Kidney tubule cell (primary cell): Measurements from ENCODE around the gene VPS35.
"Not testable (repeated sequence)": the region's sequence is repeated elsewhere in the genome, so short reads cannot be mapped to it uniquely, and the experiment has no call there.

Experiments
- DNase-seq: peaks from one replicate; pipeline ENCODE4 v3.0.0-alpha.2; 2018; ENCODE audit warnings: low spot score

VPS35 gene

DNA sequence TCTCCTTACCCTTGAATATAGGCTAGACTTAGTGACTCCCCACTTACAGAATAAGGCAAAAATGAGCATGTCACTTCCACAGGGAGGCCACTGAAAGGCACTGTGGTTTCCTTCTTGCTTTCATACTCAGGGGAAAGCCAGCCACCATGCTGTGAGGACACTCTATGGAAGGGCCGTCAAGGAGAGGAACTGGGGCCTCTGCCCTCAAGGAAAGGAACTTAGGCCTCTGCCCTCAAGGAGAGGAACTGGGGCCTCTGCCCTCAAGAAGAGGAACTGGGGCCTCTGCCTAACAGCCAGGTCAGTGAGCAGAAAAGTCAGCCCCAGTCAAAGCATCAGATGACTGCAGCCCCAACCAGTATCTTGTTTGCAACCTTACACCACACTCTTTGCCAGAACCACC is 30.1 kb downstream of the VPS35 start:
- DNase-seq, result no peak

DNA sequence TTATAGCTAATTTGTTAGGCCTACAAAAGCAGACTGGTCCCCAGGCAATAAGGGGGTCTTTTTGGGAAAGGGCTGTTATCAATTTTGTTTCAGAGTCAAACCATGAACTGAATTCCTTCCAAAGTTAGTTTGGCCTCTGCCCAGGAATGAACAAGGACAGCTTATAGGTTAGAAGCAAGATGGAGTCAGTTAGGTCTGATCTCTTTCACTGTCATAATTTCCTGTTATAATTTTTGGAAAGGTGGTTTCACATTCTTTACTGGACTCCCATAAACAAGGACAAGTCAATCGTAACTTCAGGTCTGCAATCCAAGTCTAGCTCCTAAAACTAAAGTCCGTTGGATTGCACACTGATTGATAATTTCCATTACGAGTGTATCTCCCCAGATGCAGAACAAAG is 37.7 kb downstream of the VPS35 start:
- DNase-seq, result no peak

DNA sequence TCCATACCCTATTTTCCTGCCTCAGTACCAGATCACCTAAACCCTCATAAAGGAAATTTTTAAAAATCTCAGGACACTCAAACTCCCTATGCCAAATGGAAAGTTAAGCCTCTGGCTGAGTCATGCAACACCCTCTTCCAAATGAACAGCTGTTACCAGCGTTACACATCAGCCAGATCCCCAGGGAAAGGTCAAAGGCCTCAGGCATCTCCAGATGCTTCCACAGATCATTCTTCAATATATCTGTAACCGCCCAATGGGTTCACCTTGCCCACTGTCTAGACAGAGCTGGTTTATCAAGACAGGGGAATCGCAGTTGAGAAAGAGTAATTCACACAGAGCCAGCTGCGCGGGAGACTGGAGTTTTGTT is 38.7 kb downstream of the VPS35 start:
- no peak for DNase-seq

DNA sequence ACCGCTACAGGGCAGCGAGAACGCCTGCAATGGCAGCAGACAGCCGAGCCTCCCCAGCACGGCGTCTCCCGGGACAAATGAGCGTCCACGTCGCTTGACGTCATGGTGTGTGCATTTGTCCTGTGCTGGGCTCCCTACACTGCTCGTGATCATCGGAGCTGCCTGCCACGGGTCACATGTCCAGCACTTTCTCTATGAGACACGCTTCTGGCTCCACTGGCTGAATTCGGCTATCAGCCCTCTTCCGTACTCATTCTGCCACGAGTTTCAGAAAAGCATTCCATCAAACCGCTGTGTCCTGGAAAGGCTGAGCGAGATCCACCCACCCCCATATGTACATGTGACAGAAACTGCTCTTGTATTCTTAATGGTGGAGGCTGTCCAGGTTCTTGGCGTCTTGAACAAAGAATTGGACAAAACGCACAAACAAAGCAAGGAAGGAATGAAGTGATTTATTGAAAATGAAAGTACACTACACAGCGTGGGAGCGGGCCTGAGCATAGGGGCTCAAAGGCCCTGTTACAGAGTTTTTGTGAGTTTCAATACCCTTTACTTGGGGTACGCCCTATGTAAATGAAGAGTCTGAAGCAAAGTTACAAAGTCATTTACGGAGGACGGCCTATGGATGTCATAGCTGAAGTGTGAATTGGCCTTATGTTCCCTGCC is 39.3 kb downstream of the VPS35 start:
- no peak for DNase-seq

DNA sequence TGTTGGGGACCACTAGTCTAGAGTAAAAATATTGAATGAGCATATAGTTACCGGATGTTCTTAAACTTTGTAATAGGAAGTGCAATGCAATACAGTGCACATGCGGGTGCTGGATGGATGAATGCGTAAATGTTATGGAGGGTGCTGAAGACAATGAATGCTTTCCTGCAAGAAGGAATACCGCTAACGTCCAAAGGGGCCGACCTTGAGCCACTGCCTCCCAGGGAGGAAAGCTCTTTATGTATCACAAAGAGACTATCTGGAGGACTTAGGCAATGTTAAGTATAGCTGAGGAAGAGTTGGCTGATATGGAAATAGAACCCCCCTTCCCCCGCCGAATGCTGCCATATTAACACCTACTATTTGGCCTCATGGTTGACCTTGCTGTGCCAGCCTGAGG is 40.3 kb downstream of the VPS35 start:
- no peak for DNase-seq

DNA sequence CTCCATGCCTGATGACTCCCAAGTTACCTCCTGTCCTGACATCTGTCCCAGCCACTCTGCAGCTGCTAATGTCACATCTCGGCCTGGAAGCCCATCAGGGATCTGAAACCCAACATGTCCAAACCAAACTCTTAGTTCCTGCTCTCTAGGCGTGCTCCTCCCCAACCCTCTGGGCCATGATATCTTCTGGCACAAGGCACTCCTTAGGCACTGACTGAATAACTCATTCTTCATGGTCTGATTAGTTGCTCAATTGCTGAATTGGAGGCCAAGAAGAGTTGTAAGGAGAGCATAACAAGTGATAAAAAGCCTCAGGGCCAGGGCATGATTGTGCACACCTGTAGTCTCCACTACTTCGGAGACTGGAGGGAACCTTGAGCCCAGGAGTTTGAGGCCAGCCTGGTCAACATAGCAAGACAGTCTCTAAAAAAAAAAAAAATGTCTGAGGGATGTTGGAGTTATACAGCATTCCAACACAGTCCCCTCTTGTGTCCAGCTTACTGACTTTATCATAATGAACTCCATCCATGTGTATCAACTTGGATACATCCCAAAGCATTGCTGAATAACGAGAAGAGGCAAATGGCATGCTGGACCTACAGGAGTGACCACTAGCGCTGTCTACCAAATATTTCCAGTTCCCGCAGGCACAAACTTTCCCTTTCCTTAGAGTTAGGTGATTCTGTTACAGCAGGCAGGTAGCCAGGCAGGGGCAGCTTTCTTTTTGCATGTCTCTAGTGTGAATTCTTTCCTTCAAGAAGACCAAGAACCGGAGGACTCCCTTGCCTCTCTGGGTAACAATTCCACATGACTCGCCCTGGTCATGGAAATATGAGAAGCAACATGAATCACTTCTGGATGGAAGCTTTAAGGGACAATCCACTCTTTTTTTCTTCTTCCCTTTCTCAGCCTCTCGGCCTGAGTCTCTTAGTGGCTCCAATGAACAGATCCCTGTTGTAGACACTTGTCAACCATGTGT is 49.7 kb downstream of the VPS35 start:
- DNase-seq, result peak; percentile 57

DNA sequence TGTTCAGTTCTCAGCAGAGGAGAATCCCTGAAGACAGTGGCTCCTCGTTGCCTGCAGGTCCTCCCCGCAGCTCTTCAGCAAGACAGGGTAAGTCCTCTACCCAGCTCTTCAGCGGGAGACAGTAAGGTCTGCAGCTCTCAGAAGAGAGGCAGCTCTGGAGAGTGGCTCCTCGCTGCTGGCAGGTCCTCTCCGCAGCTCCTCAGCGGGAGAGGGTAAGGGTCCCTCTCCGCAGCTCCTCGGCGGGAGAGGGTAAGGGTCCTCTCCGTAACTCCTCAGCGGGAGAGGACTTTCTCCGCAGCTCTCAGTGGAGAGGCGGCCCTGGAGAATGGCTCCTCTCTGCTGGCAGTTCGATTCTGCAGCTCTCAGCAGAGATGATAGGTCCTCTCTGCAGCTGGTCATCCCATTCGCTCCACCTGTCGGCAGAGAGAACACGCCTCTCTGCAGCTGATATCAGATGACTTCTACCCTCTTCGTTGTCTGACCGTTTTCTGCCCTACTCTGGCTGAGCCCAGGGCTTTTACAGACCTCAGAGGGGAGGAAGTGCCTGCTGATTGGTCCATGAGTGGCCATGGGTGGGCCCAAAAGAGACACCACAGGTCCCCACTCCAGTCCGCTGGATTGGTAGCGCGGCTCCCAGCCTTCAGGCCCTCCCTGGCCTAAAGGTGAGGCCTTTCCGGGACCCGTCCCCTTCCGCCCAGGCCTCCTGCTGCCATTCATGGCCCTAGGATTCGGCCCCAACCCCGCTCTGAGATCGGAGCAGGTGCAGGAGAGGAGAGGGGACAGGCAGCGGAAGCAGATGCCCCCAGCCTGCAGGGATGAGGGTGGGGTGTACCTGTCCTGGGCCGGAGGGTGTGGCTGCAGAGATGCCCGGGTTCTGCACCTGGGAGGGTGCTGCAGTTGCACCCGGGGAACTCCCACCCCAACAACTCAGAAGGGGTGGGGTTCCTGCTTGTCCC is 55.9 kb downstream of the VPS35 start:
- DNase-seq, result no peak

DNA sequence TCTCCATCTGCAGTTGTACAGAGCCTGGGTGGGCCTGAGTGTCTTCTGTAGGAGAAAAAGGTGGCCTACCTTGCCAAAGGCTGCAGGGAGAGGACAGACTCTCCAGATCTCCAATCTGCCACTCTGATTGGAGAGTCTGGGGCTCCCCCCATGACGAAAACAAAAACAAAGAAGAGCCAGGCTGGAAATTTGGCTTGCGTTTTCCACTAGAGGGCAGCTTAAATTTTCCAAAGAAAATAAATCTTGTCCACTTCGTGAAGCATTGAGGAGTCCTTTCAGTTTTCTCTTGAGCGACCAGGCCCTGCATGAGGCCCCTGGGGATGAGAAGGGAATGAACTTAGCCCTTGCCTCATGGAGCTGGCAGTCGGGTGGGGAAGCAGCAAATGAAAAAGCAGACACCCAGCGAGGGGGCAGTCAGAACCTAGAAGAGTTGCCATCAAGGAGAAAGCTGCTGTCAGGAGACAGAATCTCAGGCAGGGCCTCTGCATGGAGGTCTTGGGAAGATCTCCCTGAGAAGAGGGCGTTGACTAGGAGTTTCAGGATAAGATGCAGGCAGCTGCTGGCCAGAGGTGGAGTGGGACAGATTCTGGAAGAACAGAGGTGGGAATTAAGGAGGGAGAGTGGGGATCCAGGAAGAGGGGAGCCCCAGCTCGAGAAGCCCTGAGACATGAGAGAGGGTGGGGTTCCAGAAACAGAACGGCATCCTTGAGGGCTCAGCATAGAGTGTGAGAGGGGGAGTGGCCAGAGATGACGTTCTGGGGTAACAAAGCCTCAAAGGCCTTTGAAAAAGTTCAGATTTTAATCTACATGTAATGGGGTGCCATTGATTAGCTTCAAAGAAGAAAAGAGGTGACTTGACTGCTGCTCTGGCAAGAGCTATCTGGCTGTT is 59.4 kb downstream of the VPS35 start:
- DNase-seq, result peak; percentile 39

DNA sequence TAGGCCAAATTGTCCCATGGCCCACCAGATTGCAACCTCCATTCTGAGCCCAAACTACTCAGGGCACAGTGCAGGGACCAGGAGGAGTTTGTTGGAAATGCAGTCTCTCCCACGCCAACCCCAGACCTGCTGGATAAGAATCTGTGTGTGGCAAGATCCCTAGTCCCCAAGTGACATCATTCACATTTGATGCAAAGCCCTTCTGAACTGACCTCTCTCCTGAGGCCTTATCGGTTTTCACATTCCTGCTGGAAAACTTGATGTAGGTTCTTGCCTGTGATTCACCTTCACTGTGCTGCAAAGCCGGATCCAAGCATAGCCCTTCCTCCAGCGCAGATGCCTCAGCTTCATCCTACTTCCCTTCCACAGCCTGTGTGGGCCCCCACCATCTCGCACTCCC is 61.2 kb downstream of the VPS35 start:
- no peak for DNase-seq

DNA sequence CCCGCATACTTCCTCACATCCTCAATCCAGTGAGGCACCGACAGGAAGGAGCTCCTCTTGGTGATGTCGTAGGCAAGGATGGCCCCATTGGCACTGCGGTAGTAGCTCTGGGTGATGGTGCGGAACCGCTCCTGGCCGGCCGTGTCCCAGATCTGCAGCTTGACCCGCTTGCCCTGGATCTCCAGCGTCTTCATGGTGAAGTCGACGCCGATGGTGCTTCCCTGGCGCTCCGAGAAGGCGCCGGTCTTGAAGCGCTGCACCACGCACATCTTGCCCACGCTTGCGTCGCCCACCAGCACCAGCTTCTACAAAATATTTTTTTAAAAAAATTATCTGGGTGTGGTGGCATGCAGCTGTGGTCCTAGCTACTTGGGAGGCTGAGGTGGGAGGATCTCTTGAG is 62.3 kb downstream of the VPS35 start:
- not testable (repeated sequence) for DNase-seq

DNA sequence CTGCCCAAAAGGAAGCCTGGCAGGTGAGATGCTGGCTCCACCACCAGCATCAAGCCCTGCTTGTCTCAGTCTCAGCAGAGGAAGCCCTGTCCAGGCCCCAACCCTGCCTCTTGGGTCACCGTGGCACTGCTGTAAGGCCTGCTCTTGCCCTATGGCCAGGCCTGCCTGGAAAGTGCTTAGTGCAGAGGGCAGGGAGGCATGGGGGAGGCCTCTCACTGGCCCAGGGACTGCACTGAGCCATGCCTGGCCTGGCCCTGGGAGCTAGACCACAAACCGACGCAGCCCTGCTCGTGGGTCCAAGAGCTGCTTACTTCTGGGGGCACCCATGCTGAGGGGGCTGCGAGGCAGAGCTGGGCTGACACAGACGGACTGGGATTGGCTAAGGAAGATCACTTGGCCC is 64.1 kb downstream of the VPS35 start:
- not testable (repeated sequence) for DNase-seq

DNA sequence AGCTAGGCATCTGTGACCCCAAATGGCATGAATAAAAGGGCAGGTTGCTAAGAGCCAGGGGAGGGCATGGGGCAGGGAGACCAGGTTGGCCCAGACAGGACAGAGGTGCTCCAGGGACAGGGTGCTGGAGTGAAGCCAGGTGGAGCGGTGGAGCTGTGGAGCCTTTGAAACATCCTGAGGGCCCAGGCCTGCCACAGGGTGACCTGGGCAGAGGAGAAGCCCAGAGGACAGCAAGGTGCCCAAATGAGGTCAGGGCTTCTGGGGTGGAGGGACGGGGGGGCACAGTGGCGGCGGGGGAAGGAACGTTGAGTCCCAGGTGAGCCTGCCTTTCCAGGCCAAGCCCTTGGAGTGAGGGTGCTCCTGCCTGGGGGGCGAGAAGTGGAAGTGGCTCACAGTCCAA is 65.3 kb downstream of the VPS35 start:
- not testable (repeated sequence) for DNase-seq

DNA sequence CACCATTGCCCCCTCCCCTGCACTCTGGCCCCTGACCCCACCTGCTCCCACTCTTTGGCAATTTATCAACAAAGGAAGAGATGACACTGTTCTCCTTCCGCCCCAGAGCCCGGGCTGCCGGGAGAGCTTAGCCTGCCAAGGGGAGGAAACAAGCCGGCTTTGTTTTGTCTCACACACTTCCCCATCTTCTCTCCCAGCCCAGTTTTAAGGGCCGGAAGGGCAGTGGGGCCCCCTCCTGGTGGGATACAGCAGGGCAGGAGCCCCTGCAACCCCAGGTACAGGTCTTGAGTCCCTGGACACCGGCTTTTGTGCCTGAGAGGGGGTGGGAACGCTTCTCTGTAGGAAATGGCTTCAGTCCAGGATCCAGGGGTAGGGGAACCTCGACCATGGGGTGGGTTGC is 65.7 kb downstream of the VPS35 start:
- DNase-seq, result not testable (repeated sequence)

DNA sequence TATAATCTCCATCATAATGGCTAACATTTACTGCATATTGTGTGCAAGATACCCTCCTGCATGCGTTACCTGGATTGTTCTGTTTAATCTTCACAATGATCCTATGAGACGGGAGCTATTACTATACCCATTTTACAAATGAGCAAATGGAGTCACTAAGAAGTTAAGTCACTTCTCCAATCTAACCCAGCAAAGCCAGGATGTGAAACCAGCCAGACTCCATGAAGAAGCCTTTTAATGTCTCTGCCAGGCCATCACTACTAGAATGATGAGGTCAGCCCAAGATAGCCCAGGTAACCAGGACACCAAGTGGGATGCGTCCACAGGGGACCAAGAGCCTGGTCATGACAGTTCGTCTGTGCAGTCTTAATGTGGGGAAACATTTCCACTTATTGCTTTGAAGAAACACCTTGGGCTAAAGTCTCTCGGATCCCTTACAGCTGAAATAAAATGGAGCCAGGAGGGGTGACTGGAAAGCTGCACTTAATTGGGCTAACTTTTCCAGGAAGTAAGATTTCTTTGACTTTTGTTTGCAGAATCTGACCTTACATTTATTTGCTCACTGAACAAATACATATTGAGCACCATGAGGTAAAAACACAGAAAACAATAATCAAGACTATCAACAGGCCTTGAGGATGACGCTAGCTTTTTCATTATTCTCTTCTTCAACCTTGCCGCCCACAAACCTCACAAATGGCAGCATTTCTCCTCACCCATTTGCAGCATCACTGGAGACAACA is 66.9 kb downstream of the VPS35 start:
- DNase-seq, result no peak

DNA sequence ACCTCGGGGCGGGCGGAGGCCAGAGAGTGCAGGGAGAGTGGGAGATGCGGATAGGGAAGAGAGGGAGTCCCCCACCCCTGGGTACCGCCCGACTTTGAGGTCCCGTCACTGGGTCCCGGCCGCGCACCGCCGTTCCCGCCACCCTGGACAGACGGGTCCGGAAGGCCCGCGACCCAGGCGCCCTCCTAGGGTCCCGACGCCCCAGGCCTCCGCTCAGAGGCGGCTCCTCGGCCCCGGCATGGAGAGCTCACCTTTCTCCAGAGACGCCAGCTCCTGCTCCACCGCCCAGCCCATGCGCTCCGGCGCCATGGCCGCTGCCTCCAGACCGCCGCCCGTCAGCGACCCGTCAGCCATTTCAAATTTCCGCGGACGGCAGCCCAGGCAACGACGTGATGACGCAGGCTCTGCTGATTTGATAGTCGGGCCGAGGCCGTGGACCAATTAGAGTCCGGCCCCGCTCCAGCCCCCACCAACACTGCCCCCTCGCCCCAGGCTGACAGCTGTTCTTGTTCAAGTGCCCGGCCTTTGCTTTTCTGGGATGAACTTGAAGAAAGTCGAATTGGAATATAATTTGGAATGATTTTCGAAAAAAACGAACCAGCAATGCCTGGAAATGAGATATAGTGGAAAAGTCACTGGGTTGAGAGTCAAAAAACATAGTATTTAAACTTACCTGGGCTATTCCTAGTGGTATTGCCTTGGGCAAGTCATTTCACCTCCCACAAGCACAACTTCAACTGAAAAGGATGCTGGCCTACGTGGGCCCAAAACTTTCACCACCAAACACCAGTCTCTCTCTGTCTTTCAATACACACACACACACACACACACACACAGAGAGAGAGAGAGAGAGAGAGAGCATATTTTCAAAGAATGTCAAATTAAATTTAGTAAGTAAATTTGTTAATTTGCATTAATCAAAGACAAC is 67.7 kb downstream of the VPS35 start, which contains the start of gene SHCBP1:
Gene SHCBP1 (minus strand): TSS at position 374 of the 928 bp plus-strand sequence. CDS start 20 bp downstream, at position 354.
- peak; percentile 84 for DNase-seq

DNA sequence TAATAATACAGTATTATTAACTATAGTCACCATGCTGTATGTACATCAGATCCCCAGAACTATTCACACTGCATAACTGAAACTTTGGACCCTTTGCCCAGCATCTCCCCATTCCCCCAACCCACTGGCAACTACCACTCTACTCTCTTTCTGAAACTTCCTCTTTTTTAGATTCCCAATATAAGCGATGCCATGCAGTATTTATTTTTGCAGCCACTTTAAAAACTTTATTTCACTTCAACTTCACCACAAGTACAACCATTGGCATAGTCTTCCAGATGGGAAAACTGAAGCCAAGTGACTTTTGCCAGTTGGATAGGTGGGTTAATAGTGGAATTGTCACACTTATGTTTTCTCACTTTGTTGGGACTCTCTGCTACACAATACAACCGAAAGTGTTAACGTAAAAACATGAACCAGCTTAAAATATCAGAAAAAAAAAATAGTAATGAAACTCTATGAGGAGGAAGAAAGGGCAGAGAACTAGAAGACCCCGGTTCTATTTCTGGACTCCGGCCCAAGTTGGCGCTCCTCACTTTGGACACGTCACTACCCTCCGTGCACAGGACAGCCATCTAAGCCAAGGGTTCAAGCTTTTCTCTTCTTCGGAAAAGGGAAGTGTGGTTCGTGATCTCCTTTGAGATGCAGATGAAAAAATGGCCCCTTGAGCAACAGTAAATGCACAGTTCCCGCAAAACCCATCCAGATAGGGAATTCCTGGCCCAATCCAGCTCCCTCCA is 68.5 kb downstream of the VPS35 start:
- no peak for DNase-seq

DNA sequence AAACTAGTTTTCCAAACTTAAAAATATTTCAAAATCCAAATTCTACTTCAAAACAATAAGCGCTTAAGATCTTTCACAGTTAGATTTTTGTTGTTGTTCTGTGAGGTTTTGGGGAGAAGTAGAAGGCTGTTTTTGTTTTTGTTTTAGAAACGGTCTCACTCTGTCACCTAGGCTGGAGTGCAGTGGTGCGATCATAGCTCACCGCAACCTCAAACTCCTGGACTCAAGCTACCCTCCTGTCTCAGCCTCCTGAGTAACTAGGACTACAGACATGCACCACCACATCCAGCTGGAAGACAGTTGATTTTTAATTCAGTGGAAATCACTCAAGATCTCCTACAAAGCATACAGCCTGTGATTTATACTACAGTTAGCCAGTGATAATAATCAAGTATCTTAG is 70.5 kb downstream of the VPS35 start:
- no peak for DNase-seq

DNA sequence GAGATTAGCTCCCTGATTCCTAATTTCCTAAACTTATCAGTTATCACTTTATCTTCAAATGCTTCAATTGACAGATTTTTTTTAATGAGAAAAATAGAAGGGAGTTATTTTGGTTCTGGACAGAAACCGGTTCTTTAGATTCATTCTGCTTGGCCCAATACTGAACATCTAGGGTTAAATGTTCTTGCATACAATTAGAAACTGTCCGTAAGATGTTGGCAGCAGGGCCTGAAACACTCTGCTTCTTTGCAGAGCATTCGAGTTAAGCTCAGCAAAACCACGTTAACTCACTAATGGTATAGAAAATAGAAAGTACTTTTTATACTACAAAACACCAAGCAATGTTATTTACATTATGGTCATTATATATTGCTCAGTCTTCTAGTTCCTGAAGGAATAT is 75.0 kb downstream of the VPS35 start:
- no peak for DNase-seq

DNA sequence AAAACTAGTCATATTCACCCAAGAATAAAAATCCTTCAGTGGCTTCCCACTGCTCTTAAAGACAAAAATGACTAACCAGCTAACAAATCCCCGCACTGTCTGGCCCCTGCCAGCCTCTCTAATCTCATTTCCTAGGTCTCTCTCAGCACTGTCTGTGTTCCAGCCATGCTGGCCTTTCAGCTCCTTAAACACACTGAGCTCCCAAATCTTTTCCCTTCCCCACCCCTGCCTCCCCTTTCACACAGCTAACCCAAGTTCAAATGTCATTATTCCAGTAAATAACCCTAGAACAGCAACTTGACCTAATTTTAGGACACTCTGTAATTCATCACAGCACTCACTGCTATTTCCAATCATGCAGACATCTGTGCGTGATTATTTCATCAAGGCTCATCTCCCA is 75.6 kb downstream of the VPS35 start:
- DNase-seq, result no peak
